Measurements from ENCODE around the gene HDAC9.

HDAC9 gene

DNA sequence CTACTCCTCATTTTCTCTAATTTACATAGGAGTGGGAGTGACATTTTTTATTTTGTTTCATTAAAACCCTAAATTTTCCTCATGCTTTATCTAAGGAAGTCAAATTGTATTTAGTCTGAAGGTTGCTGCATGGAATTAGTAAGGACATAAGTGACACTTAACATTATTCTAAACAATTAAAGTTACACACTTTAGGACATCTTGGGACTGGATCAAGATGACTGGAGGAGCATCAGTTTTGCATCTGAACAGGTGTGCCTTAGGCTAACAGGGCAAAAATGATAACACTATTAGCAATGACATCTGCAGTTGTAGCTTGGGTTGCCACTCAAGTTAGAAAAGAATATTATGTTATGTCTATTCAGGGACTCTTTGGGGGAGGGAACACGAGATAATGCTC lies 199.4 kb downstream of the HDAC9 start:
- DNase-seq = no peak
- intact Hi-C loops (cut with DNase I; ENCODE audit: low total_unique reads) = no loop called here

DNA sequence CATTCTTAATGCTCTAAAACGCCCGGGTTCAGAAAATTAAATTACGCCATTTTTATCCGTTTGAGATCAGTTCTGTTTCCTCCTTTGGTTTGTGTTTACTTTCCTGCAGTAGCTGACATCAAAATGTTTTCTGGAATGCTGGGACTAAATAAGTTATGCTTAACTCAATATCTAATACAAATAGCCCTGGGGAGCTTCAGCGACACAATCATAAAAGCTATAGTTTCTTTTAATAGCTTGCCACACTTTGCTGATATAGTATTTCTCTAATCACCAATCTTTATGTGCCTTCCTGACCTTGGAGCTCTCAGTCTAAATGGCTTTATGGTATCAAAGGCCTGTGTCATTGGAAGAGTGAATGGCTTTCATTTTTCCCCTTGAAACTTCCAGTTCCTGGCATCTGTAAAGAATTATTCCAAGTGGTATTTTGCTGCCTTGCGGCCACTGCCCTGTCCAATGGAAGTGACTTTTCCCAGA lies 202.7 kb downstream of the HDAC9 start:
- Histone ChIP-seq H3K9me3 (no peaks in the 10 kb centered on the region), H3K27me3 (no peaks in the 10 kb centered on the region), H3K4me1 (peaks cover 0 to 17% (median 4%) of the 10 kb centered on the region in 4 donors), H3K27ac (no peak overlapping the region), H3K36me3 (no peaks in the 10 kb centered on the region), H3K4me3 (no peak overlapping the region)
- no peak for DNase-seq
- TF ChIP-seq, protein P1, sequence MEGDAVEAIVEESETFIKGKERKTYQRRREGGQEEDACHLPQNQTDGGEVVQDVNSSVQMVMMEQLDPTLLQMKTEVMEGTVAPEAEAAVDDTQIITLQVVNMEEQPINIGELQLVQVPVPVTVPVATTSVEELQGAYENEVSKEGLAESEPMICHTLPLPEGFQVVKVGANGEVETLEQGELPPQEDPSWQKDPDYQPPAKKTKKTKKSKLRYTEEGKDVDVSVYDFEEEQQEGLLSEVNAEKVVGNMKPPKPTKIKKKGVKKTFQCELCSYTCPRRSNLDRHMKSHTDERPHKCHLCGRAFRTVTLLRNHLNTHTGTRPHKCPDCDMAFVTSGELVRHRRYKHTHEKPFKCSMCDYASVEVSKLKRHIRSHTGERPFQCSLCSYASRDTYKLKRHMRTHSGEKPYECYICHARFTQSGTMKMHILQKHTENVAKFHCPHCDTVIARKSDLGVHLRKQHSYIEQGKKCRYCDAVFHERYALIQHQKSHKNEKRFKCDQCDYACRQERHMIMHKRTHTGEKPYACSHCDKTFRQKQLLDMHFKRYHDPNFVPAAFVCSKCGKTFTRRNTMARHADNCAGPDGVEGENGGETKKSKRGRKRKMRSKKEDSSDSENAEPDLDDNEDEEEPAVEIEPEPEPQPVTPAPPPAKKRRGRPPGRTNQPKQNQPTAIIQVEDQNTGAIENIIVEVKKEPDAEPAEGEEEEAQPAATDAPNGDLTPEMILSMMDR (IDR thresholded peaks at IDR 0.05) = no peak
- intact Hi-C loops (cut with DNase I; ENCODE audit: low total_unique reads) = no loop called here

More for the DNA sequence above, 199.4 kb downstream of the HDAC9 start:
- Histone ChIP-seq H3K4me3 (no peak overlapping the region), H3K9me3 (no peaks in the 10 kb centered on the region), H3K27ac (no peak overlapping the region), H3K36me3 (no peaks in the 10 kb centered on the region), H3K4me1 (peaks cover 0 to 20% (median 7%) of the 10 kb centered on the region in 4 donors), H3K27me3 (no peaks in the 10 kb centered on the region)
- TF ChIP-seq, protein P1 (IDR thresholded peaks at IDR 0.05) = no peak

DNA sequence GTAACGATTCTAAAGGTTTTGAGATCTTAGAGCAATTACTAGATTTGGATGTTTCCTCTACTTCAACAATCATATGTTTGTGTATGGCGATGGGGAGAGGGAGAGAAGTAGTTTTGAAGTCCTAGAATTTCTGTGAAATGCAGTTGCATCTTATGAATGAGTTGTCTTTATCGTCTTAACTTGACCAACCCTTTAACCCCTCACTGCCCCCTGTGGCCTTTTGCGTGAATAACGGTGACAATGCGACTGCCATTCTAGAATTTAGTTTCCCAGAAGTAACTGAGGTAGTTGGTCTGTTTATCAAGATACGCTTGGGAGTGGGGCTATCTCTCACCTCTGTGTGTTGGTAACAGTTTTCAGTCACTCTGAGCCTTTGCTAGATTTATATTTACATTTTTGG lies 204.6 kb downstream of the HDAC9 start:
- no peak for DNase-seq
- no peak overlapping the region for H3K4me3 ChIP-seq
- TF ChIP-seq, protein P1 (IDR thresholded peaks at IDR 0.05) = no peak
- H3K4me1 ChIP-seq = peaks cover 0 to 15% (median 4%) of the 10 kb centered on the region in 4 donors
- no peak overlapping the region for H3K27ac ChIP-seq
- no peaks in the 10 kb centered on the region for H3K27me3 ChIP-seq
- intact Hi-C loops (cut with DNase I; ENCODE audit: low total_unique reads) = no loop called here
- H3K36me3 ChIP-seq = no peaks in the 10 kb centered on the region
- no peaks in the 10 kb centered on the region for H3K9me3 ChIP-seq

DNA sequence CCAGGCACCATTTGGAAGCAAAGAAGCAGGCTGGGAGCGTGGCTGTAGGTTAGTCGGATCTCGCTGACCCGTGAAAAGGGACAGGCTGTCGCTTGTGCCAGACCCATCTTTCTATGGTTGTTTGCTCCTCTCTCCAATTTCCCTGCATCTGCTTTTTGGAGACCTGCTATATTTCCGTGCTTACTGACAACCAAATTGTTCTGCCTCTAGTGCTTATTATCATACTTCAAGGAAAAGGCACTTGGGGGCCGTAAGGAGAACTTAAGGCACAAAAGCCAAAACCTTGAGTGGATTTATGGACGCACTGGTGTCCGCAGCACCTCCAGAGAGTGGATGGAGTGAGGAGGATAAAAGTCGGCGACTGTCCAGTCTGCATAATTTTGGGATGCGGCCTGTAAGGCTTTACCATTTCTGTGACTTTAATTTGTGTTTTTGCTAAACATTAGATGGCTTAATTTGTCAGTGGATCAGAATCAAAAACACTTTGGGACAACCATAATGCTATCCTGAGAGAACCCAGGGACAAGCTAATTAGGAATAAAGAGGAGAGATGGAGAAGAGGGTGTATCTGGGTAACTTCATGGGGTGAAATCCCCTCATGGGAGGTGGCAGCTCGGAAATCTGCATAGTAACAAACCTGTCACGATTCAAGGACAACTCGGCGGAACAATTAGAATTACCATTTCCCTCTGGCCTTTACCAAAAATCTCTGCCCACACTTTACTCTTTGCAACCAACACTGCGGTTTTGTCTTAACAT lies 206.7 kb downstream of the HDAC9 start:
- peaks cover 0 to 12% (median 4%) of the 10 kb centered on the region in 4 donors for H3K4me1 ChIP-seq
- no peak overlapping the region for H3K27ac ChIP-seq
- DNase-seq = no peak
- intact Hi-C loops (cut with DNase I; ENCODE audit: low total_unique reads) = no loop called here
- no peaks in the 10 kb centered on the region for H3K9me3 ChIP-seq
- H3K36me3 ChIP-seq = no peaks in the 10 kb centered on the region
- H3K27me3 ChIP-seq = no peaks in the 10 kb centered on the region
- TF ChIP-seq, protein P1 (IDR thresholded peaks at IDR 0.05) = no peak
- no peak overlapping the region for H3K4me3 ChIP-seq

DNA sequence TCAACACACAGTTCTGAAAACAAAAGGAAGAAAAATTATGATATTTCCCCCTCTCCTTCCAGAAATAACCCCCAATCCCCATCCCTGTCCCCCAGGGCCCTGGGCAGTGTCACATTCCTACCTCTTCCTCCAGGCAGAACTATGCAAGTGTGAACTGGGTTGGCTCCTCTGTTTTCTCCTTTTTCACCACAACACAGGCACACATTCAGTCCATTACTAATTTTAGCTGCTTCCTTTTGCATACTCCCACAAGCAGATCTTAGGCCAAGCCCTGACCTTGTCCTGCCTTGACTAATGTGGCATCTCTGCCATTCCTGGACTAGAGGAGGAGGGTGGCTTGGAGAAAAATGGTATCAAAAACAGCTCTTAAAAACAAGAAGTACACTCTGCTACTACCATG lies 208.1 kb downstream of the HDAC9 start:
- Histone ChIP-seq H3K4me3 (no peak overlapping the region), H3K27ac (no peak overlapping the region), H3K4me1 (peaks cover 0 to 8% (median 4%) of the 10 kb centered on the region in 4 donors), H3K9me3 (no peaks in the 10 kb centered on the region), H3K27me3 (no peaks in the 10 kb centered on the region), H3K36me3 (no peaks in the 10 kb centered on the region)
- no peak for DNase-seq
- intact Hi-C loops (cut with DNase I; ENCODE audit: low total_unique reads) = no loop called here
- TF ChIP-seq, protein P1 (IDR thresholded peaks at IDR 0.05) = no peak
